HG02981 (cell line): ENCODE measurements around the gene GAGE1.
A peak's percentile ranks its signal among the peaks of the same experiment; 100 is the strongest.
"Not testable (repeated sequence)": the region's sequence is repeated elsewhere in the genome, so short reads cannot be mapped to it uniquely, and the experiment has no call there.

Experiments used
- ATAC-seq: cut with Tn5 transposase; IDR thresholded peaks from one replicate; pipeline ENCODE4 v1.9.1; 2021; ENCODE audit warnings: mild to moderate bottlenecking, moderate library complexity; ENCODE audit not compliant: unreplicated experiment

Gene GAGE1, protein sequence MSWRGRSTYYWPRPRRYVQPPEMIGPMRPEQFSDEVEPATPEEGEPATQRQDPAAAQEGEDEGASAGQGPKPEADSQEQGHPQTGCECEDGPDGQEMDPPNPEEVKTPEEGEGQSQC

DNA sequence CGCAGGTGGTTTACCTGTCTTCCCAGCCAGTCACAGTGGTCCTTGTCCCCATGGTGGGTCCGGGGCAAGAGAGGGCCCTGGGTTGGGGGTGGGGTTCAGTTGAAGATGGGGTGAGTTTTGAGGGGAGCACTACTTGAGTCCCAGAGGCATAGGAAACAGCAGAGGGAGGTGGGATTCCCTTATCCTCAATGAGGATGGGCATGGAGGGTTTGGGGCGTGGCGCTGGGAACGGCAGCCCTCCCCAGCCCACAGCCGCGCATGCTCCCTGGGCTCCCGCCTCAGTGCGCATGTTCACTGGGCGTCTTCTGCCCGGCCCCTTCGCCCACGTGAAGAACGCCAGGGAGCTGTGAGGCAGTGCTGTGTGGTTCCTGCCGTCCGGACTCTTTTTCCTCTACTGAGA, at the start of gene GAGE1:
Gene GAGE1, plus strand, starts transcription at position 301 of the 400 bp plus-strand sequence. CDS start 1,155 bp downstream, outside the sequence.
- ATAC-seq = not testable (repeated sequence)

GRCh38 chrX:49550989-49551388, 47.8 kb upstream of the GAGE1 start, which contains the start of gene GAGE12E:
GAGE12E (plus strand) TSS chrX:49551289; CDS start chrX:49552444, 1,155 bp downstream.
- ATAC-seq = not testable (repeated sequence)

DNA sequence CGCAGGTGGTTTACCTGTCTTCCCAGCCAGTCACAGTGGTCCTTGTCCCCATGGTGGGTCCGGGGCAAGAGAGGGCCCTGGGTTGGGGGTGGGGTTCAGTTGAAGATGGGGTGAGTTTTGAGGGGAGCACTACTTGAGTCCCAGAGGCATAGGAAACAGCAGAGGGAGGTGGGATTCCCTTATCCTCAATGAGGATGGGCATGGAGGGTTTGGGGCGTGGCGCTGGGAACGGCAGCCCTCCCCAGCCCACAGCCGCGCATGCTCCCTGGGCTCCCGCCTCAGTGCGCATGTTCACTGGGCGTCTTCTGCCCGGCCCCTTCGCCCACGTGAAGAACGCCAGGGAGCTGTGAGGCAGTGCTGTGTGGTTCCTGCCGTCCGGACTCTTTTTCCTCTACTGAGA, 38.3 kb upstream of the GAGE1 start, which contains the start of gene GAGE12F:
Gene GAGE12F, plus strand, starts transcription at position 301 of the 400 bp plus-strand sequence. CDS start 1,155 bp downstream, outside the sequence.
- not testable (repeated sequence) for ATAC-seq

- ATAC-seq = not testable (repeated sequence)
These were observed 30.1 kb upstream of the GAGE1 start for GRCh38 chrX:49568728-49569127.

DNA sequence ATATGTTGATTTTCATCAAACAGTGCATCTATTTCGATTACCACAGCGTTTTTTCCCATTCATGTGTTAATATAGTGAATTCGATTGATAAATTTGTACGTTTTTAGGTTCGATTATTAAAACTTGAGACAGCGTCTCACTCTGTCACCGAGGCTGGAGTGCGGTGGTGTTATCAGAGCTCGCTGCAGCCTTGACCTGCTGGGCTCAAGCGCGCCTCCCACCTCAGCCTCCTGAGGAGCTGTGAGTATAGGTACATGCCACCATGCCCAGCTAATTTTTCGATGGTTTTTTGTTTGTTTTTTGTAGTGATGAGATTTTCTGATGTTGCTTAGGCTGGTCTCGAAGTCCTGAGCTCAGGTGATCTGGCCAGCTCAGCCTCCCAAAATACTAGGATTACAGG, 29.7 kb upstream of the GAGE1 start:
- not testable (repeated sequence) for ATAC-seq

GRCh38 chrX:49570100-49570499, 28.7 kb upstream of the GAGE1 start, which contains the start of gene GAGE12G:
GAGE12G (plus strand) TSS chrX:49570400; CDS start chrX:49571555, 1,155 bp downstream.
- not testable (repeated sequence) for ATAC-seq

DNA sequence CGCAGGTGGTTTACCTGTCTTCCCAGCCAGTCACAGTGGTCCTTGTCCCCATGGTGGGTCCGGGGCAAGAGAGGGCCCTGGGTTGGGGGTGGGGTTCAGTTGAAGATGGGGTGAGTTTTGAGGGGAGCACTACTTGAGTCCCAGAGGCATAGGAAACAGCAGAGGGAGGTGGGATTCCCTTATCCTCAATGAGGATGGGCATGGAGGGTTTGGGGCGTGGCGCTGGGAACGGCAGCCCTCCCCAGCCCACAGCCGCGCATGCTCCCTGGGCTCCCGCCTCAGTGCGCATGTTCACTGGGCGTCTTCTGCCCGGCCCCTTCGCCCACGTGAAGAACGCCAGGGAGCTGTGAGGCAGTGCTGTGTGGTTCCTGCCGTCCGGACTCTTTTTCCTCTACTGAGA, 19.2 kb upstream of the GAGE1 start, which contains the start of gene GAGE12H:
Gene GAGE12H, plus strand, starts transcription at position 301 of the 400 bp plus-strand sequence. CDS start 1,155 bp downstream, outside the sequence.
- ATAC-seq = not testable (repeated sequence)

DNA sequence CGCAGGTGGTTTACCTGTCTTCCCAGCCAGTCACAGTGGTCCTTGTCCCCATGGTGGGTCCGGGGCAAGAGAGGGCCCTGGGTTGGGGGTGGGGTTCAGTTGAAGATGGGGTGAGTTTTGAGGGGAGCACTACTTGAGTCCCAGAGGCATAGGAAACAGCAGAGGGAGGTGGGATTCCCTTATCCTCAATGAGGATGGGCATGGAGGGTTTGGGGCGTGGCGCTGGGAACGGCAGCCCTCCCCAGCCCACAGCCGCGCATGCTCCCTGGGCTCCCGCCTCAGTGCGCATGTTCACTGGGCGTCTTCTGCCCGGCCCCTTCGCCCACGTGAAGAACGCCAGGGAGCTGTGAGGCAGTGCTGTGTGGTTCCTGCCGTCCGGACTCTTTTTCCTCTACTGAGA, 9.6 kb upstream of the GAGE1 start, which contains the start of gene GAGE2A:
Gene GAGE2A, plus strand, starts transcription at position 301 of the 400 bp plus-strand sequence. CDS start 1,155 bp downstream, outside the sequence.
- ATAC-seq = not testable (repeated sequence)

GRCh38 chrX:49589769-49590478, 8.9 kb upstream of the GAGE1 start:
- not testable (repeated sequence) for ATAC-seq

- not testable (repeated sequence) for ATAC-seq
These were observed 8.3 kb upstream of the GAGE1 start for GRCh38 chrX:49590488-49590887.

GRCh38 chrX:49610718-49611310, 12.0 kb downstream of the GAGE1 start:
- ATAC-seq = no peak

- no peak for ATAC-seq
These were observed 19.8 kb downstream of the GAGE1 start for GRCh38 chrX:49618574-49618973.

DNA sequence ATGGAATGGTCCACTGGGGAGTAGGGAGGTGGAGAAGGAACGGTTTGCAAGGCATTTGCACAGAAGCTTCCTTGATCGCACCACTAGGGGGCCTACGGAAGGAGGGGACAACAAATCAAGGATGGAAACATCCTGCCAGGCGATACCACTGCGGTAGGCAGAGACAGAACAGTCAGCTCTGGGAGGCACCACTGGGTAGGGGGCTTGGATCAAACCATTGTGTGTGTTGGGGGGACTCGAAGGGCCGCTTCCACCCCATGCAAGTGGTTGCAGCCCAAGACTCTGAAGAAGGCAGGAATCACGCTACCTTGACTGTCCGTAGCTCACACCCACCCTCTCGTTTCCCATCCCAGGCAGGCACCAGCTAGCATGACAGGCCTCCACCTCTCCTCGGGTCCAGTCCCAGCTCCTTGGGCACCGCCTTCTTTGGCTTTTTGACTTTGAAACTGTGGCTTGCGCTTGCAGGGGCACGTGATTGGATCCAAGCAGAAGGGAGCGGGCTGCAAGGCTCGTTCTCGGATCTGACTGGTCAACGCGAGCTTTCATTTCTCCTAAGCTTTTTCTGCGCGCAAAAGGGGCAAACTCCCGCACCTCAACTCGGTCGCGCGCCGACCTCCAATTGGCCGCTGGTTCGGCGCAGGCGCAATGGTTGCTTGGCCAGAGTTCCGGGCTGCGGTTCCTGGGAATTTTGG, 28.4 kb downstream of the GAGE1 start:
- ATAC-seq = no peak

DNA sequence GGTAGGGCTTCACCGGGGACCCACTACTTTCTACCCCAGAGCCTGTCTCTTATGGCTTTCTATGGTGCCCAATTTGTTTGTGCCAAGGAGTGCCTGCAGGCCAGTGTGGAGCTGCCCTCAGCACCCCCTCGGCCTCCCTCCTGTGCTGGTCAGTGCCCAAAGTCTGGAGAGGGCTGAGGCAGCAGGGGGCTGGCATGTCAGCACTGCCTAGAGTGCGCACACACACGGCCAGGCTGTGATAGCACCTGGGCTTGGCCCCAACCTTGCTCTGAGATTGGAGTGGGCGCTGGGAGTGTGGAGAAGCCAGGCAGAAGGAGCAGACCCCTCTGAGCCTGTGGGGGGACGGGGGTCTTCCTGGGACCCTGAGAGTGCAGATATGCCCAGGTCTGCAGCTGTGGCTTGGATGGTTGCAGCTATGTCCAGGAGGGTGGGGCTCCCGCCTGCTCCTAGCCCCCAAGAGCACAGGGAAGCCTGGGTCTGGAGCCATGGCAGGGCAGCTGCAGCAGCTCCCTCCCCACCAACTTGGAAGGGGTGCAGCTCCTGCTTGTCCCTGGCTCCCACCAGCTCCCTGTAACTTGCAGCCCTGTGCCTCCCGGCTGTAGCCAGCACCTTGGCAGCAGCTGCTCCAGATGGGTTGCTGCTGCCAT, 46.3 kb downstream of the GAGE1 start:
- no peak for ATAC-seq

DNA sequence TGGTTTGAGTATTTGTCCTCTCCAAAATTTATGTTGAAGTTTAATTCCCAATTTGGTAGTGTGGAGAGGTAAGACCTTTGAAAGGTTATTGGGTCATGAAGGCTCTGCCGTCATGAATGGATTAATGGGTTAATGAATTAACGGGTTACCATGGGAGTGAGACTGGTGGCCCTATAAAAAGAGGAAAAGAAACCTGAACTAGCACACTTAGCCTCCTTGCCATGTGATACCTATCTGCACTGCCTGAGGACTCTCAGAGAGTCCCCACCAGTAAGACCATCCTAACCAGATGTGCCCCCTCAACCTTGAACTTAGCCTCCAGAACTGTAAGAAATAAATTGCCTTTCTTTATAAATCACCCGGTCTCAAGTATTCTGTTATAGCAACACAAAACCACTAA, 57.7 kb downstream of the GAGE1 start:
- peak; percentile 51 for ATAC-seq
